ENCODE data around the gene GREB1.

- TF ChIP-seq MAX (IDR thresholded peaks at IDR 0.05) (no peak), NFIC (IDR thresholded peaks at IDR 0.05) (no peak), CEBPB (IDR thresholded peaks at IDR 0.05) (no peak), EP300 (IDR thresholded peaks at IDR 0.05; ENCODE audit: borderline replicate concordance) (no peak), FOXM1 (IDR thresholded peaks at IDR 0.05; ENCODE audit: borderline replicate concordance, low read depth) (no peak), EGR1 (IDR thresholded peaks at IDR 0.05) (no peak), TCF12 (IDR thresholded peaks at IDR 0.05; ENCODE audit: low read depth) (no peak), CREB1 (IDR thresholded peaks at IDR 0.05; ENCODE audit: low read depth) (no peak), TAF1 (IDR thresholded peaks at IDR 0.05; ENCODE audit: low read depth) (no peak), YY1 (IDR thresholded peaks at IDR 0.05; ENCODE audit: low read depth) (no peak), REST (IDR thresholded peaks at IDR 0.05; ENCODE audit: low read depth) (no peak)
Measured at GRCh38 chr2:11649093-11649492, 115.2 kb downstream of the GREB1 start.
